NCI-H460 (cell line): ENCODE measurements around the gene PXDN. TPM values are rescaled to one million over a fixed set of nuclear protein-coding genes. Genes with fewer than 3 reads are reported as not detected.
"Not testable (repeated sequence)": the region's sequence is repeated elsewhere in the genome, so short reads cannot be mapped to it uniquely, and the experiment has no call there.

Experiments used
- DNase-seq: peaks from one replicate; pipeline ENCODE4 v3.0.0-alpha.2; 2016; ENCODE audit warnings: low read depth; ENCODE audit errors: extremely low read depth
- total RNA-seq: library from RNA; depleted of rRNA; stranded (reverse); fragments of >200 nt; shearing (Covaris generic); gene quantifications from 2 replicates; pipeline ENCODE4 v1.2.3, GENCODE V29; 2014

Gene PXDN
- total RNA-seq, 1 experiment from 2014 or later = 25.1 TPM

DNA sequence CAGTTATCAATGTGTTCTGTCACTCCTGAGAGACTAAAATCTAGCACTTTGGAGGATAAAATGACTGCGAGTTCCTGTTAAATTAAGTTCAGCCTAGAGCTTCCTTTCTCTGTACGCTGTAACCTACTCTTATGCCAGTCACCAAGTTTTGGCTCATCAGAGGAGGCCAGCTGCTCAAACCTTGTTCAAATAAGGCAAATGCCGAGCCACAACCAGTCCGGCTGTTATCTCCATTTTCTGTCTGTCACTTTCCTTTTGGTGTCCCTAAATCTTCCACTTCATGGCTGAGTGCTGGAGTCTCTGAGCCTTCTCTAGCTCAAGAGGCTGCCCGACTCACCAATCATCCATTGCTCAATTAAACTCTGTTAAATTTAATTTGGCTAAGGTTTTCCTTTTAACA lies 33.5 kb upstream of the PXDN start:
- no peak for DNase-seq

GRCh38 chr2:1777156-1777555 lies 32.8 kb upstream of the PXDN start:
- DNase-seq = no peak

DNA sequence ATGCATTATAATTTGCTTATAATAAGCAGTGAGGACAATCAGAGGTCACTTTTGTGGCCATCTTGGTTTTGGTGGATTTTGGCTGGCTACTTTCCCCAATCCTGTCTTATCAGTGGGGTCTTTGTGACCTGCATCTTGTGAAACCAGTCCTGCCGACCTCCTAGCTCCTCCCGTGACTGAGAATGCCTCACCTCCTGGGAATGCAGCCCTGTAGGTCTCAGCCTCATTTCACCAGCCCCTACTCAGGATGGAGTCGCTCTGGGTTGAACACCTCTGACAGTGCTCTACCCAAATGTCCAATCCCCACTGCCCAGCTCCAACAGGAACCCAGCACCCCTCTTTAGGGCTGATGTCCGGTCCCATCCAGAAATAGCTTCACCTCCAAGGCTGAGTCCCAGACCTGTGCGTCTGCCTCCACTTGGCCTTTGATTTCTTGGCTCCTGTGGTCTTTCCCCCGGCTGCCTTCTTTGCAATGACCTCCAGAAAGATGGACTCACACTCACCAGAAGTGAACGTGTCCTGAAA lies 31.3 kb upstream of the PXDN start:
- no peak for DNase-seq

GRCh38 chr2:1774929-1775328 lies 30.6 kb upstream of the PXDN start:
- DNase-seq = no peak

DNA sequence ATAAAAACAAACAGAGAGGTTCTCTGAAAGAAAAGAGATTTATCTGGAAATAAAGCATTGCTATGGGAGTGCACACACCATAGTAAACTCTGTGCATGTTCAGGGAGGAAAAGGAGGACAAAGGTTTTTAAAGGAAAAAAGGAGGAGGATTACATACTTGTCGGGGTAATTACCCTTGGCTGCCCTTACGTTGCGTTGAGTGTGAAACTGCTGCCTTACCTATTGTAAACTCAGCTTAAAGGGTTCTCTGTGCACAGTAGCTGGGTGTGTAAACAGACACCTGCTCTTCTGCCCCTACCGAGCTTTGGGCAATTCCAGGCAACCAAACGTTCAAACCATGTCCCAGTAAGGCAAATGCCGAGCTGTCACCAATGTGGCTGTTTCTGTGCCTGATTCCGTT lies 29.6 kb upstream of the PXDN start:
- DNase-seq = no peak

GRCh38 chr2:1772471-1773267 lies 28.4 kb upstream of the PXDN start:
- DNase-seq = no peak

GRCh38 chr2:1771626-1772280 lies 27.4 kb upstream of the PXDN start:
- DNase-seq = no peak

DNA sequence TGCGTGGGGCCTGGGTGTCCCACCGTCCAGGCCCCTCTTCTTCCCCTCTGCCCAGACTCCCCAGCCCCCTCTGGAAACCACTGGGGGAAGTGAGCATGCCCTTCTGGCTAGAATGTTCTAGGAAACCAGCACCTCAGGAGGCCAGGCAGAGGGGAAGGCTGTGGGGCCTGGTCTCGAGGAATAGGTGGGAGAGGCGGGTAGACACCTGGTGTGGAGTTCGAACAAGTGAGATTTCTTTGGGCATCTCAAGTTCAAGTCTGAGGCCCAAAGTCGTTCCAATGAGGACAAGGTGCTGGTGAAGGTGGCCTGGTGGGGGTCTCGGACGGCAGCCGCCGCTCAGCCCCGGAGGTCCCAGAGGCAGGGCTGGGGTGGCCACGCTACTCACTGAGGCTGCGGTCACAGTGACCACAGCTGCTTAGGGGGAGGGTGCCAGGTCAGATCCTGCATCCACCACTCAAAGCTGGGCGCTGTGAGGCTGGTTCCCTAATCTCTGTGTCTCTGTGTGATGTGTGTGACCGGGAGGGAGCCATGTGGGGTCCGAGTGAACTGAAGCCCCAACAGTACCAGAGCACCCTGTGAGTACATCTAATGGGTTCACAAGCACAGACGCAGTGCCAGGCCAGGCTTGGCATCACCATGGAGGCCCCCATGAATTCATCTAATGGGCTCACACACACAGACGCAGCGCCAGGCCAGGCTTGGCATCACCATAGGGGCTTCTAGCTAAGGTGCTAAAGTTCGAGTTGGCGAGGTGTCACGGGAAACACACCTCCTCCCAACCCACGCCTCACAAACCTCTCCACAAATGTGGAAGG lies 26.5 kb upstream of the PXDN start:
- no peak for DNase-seq

DNA sequence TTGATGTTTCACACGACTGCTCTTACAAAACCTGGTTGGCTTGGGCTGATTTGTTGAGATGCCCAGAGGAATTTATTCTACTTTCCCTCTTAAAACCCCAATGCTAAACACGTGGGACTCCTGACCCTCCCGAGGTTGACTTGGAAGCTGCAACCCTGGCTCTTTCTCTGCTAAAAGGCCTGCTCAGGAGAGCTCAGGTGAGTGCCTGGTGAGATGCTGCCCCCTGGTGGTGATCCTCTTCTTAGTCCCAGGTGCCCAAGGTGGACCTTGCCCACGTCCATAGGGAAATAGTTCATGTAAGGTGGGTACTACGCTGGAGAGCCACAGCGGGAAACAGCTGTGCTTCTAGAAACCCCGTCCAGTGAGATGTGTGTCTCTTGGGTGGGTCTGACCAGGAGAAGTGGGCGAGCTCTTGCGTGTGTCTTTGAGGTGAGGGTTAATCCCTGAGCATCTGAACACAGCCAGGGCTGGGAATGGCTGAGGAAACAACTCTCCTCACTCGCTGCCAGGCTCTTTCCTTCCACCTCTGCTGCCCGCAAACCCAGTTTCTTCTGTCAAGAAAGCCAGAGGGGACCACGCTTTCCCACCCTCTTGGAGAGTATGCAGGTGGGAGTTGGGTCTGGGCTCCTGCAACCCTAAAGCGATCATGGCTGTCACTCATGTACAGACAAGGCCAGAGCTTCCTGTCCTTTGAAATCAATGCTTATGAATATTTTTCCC lies 25.5 kb upstream of the PXDN start:
- peak; percentile 41 for DNase-seq

GRCh38 chr2:1767939-1768691 lies 23.8 kb upstream of the PXDN start:
- no peak for DNase-seq

- DNase-seq = no peak
Observed at GRCh38 chr2:1766851-1767811, 22.8 kb upstream of the PXDN start.

DNA sequence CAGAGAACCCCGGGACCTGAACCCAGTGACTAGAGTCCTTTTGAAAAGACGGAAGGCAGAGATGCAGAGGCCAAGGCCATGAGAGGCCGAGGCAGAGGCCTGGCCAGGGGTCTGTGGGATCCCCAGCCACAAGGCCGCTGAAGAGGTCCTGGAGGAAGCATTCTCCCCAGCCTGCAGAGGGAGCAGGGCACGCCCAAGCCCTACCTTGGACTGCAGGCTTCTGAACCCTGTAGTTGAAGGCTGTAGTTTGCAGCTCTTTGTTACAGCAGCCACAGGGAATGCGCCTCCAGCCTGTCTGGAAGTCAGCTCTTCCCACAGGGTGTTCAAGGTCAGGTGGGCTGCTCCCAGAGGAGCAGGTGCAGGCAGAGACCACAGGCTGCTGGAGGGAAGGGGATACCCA lies 22.1 kb upstream of the PXDN start:
- no peak for DNase-seq

GRCh38 chr2:1765201-1765600 lies 20.9 kb upstream of the PXDN start:
- DNase-seq = not testable (repeated sequence)

DNA sequence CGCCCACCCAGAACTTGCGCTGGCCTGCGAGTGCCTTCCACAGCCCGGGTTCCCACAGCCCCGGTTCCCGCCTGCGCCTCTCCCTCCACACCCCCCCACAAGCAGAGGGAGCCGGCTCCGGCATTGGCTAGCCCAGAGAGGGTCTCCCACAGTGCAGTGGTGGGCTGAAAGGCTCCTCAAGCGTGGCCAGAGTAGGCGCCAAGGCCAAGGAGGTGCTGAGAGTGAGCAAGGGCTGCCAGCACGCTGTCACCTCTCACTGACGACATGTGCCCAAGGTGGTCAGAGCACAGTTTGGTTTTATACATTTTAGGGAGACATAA lies 15.3 kb upstream of the PXDN start:
- DNase-seq = no peak

GRCh38 chr2:1758774-1759610 lies 14.7 kb upstream of the PXDN start:
- no peak for DNase-seq

DNA sequence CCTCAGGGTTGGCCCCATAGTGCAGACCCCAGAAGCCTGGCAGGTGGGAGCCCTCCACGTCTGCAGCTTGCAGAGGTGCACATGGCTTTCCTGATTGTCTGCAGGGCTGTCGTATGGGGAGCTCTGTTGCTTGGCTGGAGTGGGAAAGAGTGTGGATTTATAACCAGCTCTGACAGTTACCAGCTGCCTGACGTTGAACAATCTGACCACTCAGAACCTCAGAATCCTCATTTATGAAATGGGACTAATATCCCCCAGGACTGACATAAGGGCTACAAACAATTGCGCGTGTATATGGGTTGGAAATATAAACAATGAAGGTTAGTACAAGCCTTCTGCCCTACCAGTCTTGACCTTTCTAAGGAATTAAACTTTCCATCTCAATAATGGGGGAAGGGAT lies 13.9 kb upstream of the PXDN start:
- DNase-seq = no peak

DNA sequence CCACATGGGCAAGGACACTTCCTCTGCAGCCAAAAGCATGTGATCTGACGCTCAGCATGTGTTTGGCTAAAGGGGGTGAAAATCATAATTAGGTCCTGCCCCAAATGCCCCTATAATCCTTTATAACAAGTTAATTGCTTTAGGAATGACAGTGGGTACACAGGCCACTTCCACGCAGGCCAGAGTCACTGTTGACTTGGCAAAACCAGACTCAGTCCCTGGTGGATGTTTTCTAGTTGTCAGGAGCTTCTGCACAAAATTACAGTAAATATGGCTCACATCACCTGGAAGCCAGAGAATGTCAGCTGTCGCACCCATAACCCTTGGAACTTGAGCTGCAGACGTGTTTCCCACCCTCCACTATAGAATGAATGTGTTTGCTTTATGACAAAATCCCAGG lies 13.3 kb upstream of the PXDN start:
- DNase-seq = no peak

DNA sequence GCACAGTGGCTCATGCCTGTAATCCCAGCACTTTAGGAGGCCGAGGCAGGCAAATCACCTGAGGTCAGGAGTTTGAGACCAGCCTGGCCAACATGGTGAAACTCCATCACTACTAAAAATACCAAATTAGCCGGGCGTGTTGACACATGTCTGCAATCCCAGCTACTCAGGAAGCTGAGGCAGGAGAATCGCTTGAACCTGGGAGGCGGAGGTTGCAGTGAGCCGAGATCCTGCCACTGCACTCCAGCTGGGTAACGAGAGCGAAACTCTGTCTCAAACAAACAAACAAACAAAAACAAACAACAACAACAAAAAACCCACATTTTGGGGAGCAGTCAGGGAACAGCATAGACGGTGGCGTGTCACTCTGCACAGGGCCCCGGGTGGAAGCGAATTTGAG lies 12.8 kb upstream of the PXDN start:
- not testable (repeated sequence) for DNase-seq
